Stimulated activated CD4-positive, alpha-beta T cell treated with anti-CD3 and anti-CD28 coated beads, Interleukin-1b, Interleukin-23, amount 100 ng/mL, for 4 hours (primary cell): Measurements from ENCODE around the gene ESYT2.

ENCODE experiments used
- DNase-seq, 2 donors: peaks; one replicate each; pipeline ENCODE4 v3.0.0-alpha.2; 2020; ENCODE audit warnings: low read depth in 2 of 2

The ESYT2 gene

GRCh38 chr7:158744070-158744469, 85.2 kb downstream of the ESYT2 start:
- DNase-seq: no peak

DNA sequence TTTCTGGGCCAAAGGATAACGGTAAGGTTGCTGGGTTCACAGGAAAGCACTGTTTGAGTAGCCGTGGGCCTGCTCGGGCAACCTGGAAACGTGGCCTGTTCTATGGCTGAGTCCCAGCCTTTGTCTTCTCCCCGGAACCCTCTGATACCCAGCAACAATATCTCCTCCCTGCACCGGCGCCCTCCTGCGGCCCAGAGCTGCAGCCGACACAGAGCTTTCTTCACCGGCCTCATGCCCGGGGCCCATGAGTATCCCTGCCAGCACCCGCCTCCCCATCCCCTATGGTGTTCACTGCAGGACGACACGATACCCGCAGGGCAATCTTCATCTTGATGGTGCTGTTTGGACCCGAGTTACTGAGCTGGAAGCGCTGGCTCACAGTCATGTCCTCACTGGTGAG, 86.1 kb downstream of the ESYT2 start:
- no peak for DNase-seq

GRCh38 chr7:158742065-158742821, 87.1 kb downstream of the ESYT2 start:
- DNase-seq: no peak

GRCh38 chr7:158741294-158741666, 88.0 kb downstream of the ESYT2 start:
- DNase-seq: no peak

DNA sequence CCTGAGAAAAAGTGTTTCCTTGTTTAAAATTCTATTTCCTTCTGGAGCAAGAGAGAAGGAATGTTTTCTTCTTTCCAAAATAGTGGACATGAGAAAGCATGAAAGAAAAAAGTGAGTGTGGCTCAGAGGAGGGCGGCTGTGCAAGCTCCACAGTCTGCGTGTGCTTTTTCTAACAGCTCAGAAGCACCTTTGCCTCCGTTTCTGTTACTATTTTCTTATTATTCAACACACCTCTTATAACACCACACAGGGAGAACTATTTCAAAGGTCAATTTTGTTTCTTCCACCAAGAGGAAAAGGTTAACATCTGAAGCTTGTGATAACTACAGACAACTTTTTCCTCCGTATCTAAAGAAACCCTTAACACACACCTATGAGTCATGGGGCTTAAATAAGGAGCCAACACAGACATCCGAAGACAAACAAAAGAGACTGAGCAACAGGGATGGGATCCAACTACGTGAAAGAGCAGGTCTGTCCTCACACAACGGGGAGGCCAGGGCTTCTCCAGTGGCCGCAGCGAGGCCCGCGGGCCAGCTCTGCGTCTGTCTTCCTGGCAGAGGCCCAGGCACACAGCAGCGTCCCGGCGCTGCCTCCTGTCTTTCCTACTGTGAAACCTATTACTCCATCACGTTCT, 88.5 kb downstream of the ESYT2 start:
- DNase-seq: no peak

GRCh38 chr7:158740013-158740656, 89.2 kb downstream of the ESYT2 start:
- DNase-seq: no peak

DNA sequence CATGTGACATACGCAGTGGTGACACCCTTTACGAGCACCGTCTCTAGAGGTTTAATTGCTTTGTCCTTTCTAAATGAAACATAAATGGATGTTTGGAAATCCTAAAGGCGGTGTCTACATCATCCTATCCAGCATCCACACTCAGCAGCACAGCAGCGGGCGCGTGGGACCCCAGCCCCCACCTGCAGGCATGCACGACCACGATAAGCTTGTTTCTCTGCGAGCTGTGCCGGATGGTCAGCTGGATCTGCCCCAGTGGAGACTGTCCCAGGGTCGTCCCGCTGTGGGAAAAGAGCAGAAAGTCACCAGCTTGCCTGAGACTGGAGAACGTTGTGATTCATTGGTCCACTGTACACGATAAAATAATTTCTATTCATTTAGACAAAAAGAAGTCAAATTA, 90.5 kb downstream of the ESYT2 start:
- DNase-seq: no peak

GRCh38 chr7:158737064-158737695, 92.1 kb downstream of the ESYT2 start:
- no peak for DNase-seq

- DNase-seq: no peak
Observed at GRCh38 chr7:158735935-158736334, 93.4 kb downstream of the ESYT2 start.

DNA sequence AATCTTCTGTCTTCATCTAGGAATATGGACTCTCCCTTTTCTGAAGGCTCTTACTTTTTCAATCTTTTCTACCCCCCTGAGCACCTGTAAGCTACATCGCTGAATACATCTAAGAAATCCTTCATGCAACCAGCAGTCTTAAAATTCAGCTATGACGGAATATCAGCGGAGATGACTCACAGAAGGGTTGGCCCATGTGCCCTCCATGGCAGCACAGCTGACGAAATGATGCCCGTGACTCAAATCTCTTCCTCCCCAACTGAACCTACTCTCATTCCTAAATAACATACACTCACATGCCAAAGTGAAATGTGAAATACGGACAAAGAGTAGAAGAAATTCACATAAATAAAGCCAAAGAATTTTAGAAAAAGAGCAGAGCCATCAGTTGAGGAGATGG, 94.4 kb downstream of the ESYT2 start:
- DNase-seq: no peak

DNA sequence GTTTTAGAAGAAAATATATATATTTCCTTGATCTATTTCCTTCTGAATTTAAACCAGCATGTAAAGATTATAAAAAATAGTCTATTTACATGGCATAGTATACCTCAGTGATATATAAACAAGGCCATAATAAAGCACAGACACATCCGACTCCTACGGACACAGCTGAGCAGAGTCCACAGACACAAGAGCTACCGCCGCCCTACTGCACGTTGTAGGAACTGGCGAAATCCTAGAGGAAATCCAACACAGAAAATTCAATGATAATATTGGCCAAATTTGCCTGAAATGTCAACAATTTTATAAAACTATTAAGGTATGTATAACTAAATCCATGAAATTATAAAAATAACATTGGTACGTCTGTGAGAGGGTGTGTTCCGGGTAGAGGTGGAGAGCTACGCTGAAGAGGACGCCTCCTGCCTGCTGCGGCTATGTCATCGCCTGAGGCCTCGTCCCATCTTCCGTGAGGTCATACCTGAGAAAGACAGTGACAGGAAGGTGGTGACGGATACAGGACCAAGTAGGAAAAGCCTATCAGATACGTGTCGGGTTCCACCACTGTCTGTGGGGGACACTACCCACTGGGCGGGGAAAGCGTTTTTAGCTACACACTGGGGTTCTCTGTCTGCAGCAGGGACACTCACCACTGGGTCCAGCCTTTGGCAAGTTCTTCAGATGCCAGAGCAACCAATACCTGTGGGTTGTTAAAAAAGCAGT, 95.4 kb downstream of the ESYT2 start:
- DNase-seq: no peak

GRCh38 chr7:158733220-158733519, 96.1 kb downstream of the ESYT2 start:
- no peak for DNase-seq

GRCh38 chr7:158732494-158733219, 96.7 kb downstream of the ESYT2 start:
- DNase-seq: no peak

DNA sequence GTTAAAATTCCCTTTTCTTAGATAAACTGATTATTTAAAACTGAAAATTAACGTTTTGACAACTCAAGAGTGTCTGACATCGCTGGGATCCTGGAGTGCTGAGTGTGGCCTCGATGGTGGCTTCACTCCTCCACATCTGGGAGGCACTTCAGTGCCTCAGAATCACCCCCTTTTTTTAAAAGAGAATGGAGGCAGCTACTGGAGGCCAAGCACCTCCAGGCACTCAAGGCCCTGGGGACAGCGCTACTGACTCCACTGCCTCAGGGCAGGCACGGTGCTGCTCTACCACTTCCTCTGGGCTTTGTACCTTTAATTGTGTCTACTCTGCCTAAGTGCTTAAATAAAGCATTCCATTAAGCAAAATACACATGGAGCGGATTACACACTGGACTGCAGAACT, 97.5 kb downstream of the ESYT2 start:
- DNase-seq: no peak

GRCh38 chr7:158730383-158731346, 98.6 kb downstream of the ESYT2 start:
- DNase-seq: no peak

DNA sequence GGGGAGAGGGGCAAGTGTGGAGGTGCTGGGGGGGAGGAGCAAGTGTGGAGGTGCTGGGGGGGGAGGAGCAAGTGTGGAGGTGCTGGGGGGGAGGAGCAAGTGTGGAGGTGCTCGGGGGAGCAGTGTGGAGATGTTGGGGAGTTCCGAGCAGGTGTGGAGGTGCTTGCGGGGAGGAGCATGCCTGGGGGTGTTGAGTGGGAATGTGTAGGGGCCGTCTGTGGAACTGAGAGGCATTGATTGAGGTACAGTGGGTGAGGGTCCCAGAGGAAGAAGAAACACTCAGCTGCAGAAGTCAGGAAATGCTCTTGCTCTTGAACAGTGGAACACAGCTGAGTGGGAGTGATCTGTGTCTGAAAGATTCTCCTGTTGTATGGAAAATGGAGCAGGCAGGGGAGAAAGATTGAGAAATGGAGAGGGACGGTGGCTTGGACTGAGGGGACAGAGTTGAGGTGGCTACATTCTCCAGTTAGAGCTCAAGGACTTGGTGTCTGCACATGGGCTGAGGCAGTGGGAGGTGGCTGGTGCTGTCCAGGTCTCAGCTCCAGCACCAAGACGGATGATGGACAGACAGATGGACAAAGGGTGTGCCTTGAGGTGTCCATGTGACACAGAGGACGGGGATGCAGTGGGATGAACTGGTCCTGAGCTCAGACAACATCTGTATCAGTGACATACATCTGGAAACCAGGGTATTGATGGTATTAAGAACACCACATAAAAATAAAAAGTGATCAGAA, 99.5 kb downstream of the ESYT2 start:
- DNase-seq: no peak

DNA sequence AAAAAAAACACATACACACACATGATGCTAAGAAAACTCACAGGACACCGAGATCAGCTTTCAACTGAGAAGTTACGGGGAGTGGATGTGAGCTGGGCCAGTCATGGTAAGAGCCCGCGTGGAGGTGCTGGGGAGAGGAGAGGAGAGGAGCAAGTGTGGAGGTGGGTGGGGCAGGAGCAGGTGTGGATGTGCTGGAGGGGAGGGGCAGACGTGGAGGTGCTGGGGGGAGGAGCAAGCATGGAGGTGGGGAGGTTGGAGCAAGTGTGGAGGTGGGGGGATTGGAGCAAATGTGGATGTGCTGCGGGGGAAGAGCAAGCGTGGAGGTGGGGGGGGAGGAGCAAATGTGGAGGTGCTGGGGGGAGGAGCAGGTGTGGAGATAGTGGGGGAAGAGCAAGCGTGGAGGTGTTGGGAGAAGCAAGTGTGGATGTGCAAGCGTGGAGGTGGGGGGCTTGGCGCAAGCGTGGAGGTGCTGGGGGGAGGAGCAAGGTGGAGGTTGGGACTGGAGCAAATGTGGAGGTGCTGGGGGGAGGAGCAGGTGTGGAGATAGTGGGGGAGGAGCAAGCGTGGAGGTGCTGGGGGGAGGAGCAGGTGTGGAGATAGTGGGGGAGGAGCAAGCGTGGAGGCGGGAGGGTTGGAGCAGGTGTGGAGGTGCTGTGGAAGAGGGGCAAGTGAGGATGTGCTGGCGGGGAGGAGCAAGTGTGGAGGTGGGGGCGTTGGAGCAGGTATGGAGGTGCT, 100.2 kb downstream of the ESYT2 start:
- no peak for DNase-seq

GRCh38 chr7:158727690-158728089, 101.6 kb downstream of the ESYT2 start:
- DNase-seq: no peak

- no peak for DNase-seq
Observed at GRCh38 chr7:158726277-158726807, 103.0 kb downstream of the ESYT2 start.
